ENCODE measurements around the gene SLC16A6.
"Not testable (repeated sequence)": the region's sequence is repeated elsewhere in the genome, so short reads cannot be mapped to it uniquely, and the experiment has no call there.

Gene SLC16A6

DNA sequence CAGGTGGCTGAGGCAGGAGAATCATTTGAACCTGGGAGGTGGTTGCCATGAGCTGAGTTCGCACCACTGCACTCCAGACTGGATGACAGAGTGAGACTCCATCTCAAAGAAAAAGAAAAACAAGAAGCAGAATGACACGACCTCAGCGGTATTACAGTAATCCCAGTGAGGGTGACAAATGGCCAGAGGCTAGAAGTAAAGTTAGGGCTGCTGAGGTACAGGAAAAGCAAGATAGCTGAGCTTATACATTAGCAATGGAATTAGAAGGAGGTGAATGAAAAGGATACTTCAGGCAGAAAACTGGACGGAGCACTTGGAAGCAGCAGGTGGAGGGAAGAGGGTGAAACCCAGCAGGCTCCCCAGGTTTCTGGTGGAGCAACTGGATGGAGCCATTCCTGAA lies 69.1 kb downstream of the SLC16A6 start:
- no peak for DNase-seq (ENCODE audit: low read depth in 2 of 2, low spot score in 1 of 2)

DNA sequence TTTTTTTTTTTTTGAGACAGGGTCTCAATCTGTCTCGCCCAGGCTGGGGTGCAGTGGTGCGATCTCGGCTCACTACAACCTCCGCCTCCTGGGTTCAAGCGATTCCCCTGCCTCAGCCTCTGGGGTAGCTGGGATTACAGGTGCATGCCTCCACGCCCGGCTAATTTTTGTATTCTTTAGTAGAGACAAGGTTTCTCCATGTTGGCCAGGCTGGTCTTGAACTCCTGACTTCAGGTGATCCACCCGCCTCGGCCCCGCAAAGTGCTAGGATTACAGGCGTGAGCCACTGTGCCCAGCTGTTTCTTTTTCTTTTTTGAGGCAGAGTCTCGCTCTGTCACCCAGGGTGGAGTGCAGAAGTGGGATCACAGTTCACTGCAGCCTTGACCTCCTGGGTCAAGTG lies 70.1 kb downstream of the SLC16A6 start:
- not testable (repeated sequence) for DNase-seq (ENCODE audit: low read depth in 2 of 2, low spot score in 1 of 2)

DNA sequence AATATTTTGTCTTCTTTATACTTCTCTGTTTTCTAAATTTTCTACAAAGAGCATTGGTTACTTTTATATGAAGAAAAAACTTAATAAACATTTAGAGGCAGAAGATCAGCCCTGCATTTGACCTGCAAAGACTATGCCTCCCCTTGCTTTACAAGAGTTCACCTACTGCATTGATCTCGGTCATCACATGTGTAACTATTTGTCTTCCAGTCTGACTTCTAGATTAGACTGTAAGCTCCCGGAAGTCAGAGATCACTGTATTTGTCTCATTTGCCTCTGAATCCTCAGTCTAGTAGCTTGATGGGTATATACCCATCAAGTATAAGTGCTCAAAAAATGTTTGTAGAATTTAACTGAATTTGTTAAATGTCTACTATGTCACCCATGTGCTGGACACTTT lies 70.7 kb downstream of the SLC16A6 start:
- DNase-seq (ENCODE audit: low read depth in 2 of 2, low spot score in 1 of 2) = not testable (repeated sequence)

DNA sequence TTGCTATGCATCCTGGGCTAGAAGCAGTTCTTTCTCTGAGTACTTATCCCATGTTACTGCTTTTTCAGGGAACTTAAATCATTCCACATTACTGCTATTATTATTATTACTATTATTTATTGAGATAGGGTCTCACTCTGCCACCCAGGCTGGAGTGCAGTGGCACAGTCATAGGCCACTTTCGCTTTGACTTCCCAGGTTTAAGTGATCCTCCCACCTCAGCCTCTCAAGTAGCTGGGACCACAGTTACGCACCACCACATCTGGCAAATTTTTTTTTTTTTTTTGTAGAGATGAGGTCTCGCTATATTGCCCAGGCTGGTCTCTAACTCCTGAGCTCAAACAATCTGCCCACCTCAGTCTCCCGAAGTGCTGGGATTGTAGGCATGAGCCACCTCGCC lies 71.5 kb downstream of the SLC16A6 start:
- DNase-seq (ENCODE audit: low read depth in 2 of 2, low spot score in 1 of 2) = not testable (repeated sequence)

Data from stimulated activated CD8-positive, alpha-beta memory T cell treated with anti-CD3 and anti-CD28 coated beads, Interleukin-4, amount 100 ng/mL, for 4 hours (primary cell).